ENCODE results near the gene ARHGAP10.
A peak's percentile ranks its signal among the peaks of the same experiment; 100 is the strongest.

Gene ARHGAP10

GRCh38 chr4:148052448-148052847, 320.6 kb downstream of the ARHGAP10 start:
- DNase-seq: no peak

GRCh38 chr4:148053298-148054003, 321.6 kb downstream of the ARHGAP10 start:
- DNase-seq: no peak

DNA sequence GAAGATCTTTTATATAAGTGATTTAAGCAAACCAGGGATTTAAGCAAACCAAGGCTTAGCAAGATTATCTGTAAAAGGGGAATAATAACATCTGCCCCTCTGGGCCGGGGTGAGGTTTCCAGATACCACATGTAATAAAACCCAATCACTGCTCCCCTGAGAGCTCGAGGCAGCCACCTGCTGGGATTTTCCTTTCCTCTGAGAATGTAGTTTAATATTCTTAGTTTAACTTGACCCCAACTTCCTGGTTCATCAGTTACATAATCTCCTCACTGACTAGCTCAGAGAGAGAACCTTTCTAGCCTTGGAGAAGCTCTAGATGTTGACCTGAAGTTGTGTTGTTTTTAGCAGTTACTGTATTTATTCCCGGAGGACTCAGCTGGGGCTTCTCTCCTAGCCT, 322.4 kb downstream of the ARHGAP10 start:
- DNase-seq: no peak

- no peak for DNase-seq
Measured at GRCh38 chr4:148055844-148056243, 324.0 kb downstream of the ARHGAP10 start.

DNA sequence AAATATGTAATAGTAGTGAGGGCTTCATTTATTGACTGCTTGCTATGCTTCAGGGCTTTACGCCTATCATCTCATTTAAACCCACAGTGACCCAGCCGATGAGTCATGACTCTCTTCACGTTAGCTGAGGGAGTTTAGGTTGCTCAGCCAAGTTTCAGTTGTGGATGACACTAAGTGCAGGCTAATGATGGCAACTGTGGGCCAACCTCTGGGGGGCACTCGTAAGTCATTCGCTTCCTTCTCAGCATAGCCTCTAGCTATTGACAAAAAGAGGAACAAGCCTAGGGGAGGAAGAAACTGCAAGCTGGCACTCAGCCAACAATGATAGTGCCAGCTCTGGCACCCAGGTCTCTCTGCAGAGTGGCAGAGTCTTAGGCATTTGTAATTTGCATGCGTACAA, 325.0 kb downstream of the ARHGAP10 start:
- peak; percentile 47 to 48 for DNase-seq

GRCh38 chr4:148057516-148057915, 325.6 kb downstream of the ARHGAP10 start:
- DNase-seq: no peak

DNA sequence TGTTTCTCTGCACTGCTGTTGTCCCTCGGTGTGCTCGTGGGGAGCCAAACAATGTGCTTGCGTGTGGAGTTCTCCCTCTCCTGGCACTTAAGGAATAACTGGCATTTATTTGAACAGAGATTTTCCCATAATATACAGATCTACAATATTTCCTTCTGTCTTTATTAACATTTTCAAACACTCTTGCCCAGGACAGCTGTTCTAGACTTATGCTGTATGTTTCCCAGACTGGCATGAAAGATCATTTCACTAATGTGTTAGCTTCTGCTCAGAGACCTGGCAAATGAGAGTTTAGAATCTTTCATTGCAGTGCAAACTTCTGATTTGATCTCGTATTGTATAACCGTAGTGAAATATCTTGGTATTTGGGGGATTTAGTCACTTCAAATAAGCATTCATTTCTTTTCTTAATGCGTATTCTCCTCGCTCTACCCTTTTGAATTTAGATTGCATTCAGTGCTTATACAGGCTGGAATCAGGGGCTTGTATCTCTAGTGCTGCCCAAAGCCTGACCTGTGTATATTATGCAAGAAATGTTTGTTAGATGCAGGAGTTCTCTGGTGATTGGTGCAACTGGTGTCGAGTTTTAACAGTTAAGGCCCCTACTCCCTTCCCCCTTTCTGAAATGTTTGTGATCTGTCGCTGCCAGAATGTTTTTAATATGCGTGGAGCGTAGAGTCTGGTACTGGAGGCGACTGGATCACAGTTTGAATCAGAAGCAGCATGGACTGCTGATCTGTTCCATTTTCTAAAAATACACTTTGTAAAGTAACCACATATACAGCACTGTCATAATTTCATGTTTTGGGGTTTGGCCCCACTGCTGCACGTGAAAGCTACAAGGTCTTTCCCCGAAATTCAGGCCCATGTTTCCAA, 326.3 kb downstream of the ARHGAP10 start:
- no peak for DNase-seq

DNA sequence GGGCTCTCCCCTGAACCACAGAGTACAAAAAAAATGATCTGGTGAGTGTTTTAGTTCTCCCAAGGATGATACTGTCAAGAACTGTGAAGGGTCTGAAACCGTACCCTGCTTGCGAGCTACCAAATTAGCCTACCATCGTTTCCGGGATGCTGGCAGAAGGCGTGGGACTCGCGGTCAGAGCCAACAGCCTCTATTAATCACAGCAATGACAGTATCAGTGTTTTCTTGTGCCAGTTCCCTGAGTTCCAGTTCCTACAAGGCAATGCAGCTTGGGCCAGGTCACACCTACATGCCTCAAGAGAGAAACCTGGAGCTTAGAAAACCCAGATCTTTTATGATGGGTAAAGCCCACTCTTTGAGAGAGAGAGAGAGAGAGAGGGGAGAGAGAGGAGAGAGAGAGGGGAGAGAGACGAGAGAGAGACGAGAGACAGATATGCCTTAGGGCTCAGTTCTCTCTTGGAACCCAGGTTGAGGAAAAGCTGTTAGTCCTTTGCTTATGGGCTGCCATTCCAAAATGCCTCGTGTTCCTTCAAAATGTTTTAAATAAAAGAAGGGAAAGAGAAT, 327.8 kb downstream of the ARHGAP10 start:
- no peak for DNase-seq

DNA sequence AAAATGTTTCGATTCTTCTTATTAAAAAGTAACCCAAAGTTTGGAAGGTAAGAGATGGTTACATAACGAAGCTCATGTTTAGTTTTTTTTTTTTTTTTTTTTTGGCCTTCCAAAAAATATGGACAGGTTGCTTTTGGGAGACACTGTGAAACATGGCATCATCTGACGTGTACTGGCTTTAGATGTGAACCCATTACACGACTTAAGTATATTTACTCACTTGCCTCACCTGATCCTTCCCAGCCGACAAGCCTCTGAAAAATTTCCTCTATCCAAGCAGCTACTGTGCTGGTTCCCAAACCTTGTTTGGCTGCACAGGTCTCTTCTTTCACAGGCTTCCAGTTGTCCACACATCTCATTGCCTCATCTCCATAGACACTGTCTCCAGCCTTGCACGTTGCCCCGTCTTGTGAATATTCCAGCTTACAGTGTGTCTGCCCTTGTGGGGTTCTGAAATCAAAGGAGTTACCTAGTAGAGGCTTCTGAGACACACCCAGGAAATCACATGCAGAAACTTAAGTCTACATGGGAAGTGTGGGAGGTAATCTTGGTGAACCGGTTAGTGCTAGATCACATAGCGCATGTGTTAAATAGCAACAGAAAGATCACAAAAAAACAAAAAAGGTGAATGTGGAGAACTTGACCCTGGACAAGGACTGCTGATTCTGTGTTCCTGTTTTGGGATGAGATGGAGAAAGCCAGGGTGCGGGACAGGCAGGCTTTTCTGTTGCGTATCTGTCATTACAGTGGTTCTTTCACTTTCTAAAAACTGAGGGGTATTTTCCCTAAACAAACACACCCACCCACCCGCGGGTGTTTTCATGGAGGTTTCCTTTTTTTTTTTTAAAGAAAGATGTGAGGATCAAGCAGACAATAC, 328.6 kb downstream of the ARHGAP10 start:
- no peak for DNase-seq

- no peak for DNase-seq
Measured at GRCh38 chr4:148061141-148061481, 329.2 kb downstream of the ARHGAP10 start.

- no peak for DNase-seq
Measured at GRCh38 chr4:148061795-148062194, 329.9 kb downstream of the ARHGAP10 start.

GRCh38 chr4:148062301-148062950, 330.5 kb downstream of the ARHGAP10 start:
- no peak for DNase-seq

- no peak for DNase-seq
Measured at GRCh38 chr4:148064451-148064850, 332.6 kb downstream of the ARHGAP10 start.

GRCh38 chr4:148065075-148065474, 333.2 kb downstream of the ARHGAP10 start:
- no peak for DNase-seq

GRCh38 chr4:148067301-148067916, 335.5 kb downstream of the ARHGAP10 start:
- no peak for DNase-seq

DNA sequence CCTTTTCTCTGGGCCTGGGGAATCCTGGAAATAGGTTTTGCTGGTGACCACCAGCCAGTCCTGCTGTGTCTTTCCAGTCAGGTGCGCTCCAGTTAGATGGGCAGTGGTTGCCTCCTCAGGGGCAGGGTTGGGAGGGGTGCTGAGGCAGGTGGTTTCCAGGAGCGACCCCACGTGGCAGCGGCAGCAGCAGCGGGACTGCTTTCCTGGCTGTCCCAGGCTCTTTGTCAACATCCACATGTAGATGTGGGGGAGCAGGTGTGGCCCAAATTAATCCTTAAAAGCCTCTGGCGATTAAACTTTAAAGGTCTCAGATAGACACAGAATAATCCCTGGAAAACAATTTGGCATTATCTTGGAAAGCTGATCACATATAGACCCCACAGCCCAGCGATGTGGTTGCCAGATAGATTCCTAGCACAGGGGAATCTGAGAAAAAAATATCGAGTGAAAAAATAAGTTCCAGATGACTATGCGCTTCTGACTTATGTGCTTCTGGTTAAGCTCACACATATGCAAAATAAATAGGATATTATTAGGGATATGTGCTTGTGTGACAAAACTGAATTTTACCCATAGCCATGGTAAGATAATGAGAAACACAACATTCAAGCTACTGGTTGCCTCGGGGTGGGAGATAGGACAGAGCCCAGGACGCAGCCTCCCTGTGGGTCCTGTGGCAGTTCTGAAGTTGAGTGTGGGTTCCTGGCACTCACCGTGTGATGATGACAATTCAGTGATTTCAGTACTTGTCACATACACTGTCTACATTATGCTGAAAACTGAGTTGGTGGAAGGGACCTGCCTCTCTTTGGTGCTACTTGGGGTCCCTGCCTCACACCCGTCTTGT, 336.4 kb downstream of the ARHGAP10 start:
- no peak for DNase-seq

DNA sequence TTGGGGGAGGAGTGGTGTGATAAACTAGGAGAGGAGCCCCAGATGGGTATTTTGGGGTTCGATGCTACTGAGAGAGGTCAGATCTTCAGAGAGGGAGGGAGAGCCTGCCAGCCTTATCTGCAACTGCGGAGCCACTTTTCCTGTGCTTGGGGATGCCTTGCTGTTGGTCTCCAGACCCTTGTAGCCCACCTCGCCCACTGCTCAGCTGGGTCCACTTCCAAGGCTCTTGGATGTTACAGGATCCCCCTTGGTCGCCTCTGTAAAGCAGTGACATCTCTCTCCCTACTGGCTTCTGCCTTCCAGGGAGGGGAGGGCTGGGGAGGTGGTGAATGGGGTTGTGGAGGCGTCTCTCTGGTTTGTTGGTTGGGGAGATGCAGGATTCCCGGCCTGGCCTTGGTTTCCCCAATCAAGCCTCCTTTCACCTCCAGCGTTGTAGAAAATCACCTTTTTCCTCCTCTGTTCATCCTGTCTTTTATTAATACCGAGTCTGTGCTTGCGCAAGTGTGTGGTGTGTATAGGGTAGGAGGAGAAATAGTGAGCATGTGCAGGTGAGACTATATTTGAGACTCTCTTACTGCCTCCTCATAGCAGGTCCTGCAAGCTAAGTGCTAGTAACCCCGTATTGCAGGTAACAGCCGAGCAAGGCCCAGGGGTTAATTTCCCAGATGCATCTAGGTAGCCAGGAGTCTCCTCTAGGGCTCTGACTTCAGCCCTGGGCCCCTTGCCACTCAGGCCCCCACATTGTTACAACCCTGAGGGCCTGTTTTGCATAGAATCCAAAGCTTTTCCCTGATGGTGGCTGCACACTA, 337.4 kb downstream of the ARHGAP10 start:
- DNase-seq: no peak

GRCh38 chr4:148069895-148070178, 337.9 kb downstream of the ARHGAP10 start:
- DNase-seq: no peak

GRCh38 chr4:148071009-148071408, 339.1 kb downstream of the ARHGAP10 start:
- DNase-seq: no peak

GRCh38 chr4:148072789-148073188, 340.9 kb downstream of the ARHGAP10 start:
- DNase-seq: no peak

Data from stimulated activated CD4-positive, alpha-beta T cell treated with anti-CD3 and anti-CD28 coated beads, Interleukin-2, amount 100 ng/mL, for 48 hours (primary cell).